ENCODE results near the gene OR52K1. TPM values are rescaled to one million over a fixed set of nuclear protein-coding genes. Genes with fewer than 3 reads are reported as not detected.

OR52K1 gene
- total and polyA plus RNA-seq, 2 experiments from 2014 or later = not detected

GRCh38 chr11:4491878-4492606 lies 9.6 kb downstream of the OR52K1 start:
- H3K4me1 ChIP-seq (ENCODE audit: insufficient read depth) = no peaks in the 10 kb centered on the region
- no peak for TF ChIP-seq EZH2phosphoT487 (IDR thresholded peaks at IDR 0.05; ENCODE audit: insufficient read depth, low read depth)
- no peak for TF ChIP-seq EZH2 (IDR thresholded peaks at IDR 0.05; ENCODE audit: insufficient read depth, poor library complexity, severe bottlenecking)
- no peaks in the 10 kb centered on the region for H4K20me1 ChIP-seq (ENCODE audit: insufficient read depth)
- no peak overlapping the region for H2AFZ ChIP-seq
- no peak overlapping the region for H3K9ac ChIP-seq
- H3K27ac ChIP-seq = no peak overlapping the region
- H3K4me2 ChIP-seq (ENCODE audit: unreplicated experiment) = no peak overlapping the region
- DNase-seq = peak; percentile 27
- H3K36me3 ChIP-seq (ENCODE audit: low read depth) = no peaks in the 10 kb centered on the region
- 66 to 73% methylated on average over 4 of the region's 4 CpGs for WGBS, 2 experiments (ENCODE audit: low coverage in 1 of 2, low lambda C conversion rate in 2 of 2, missing lambda C conversion rate in 2 of 2)
- in situ Hi-C loops (cut with MboI) = loop anchor here (25.0 kb wide), 1 partner anchor 305 kb away; no protein-coding TSS in a partner anchor
- H3K4me3 ChIP-seq = no peak overlapping the region
- H3K9me2 ChIP-seq (ENCODE audit: insufficient read depth) = no peaks in the 10 kb centered on the region
- H3K9me3 ChIP-seq (ENCODE audit: low read depth) = no peaks in the 10 kb centered on the region
- no peaks in the 10 kb centered on the region for H3F3A ChIP-seq (ENCODE audit: insufficient read depth)
- H3K79me2 ChIP-seq (ENCODE audit: insufficient read depth) = no peaks in the 10 kb centered on the region
- peaks cover 23% of the 10 kb centered on the region for H3K27me3 ChIP-seq (replicated peaks; ENCODE audit: insufficient read depth)

GRCh38 chr11:4493480-4493818 lies 11.0 kb downstream of the OR52K1 start:
- H4K20me1 ChIP-seq (ENCODE audit: insufficient read depth) = no peaks in the 10 kb centered on the region
- peaks cover 25% of the 10 kb centered on the region for H3K27me3 ChIP-seq (replicated peaks; ENCODE audit: insufficient read depth)
- no peak overlapping the region for H3K27ac ChIP-seq
- H3K9ac ChIP-seq = no peak overlapping the region
- H3K9me2 ChIP-seq (ENCODE audit: insufficient read depth) = no peaks in the 10 kb centered on the region
- no peaks in the 10 kb centered on the region for H3K9me3 ChIP-seq (ENCODE audit: low read depth)
- no peak overlapping the region for H2AFZ ChIP-seq
- 22% methylated on average over 5 of the region's 5 CpGs for WGBS, 2 experiments (ENCODE audit: low coverage in 1 of 2, low lambda C conversion rate in 2 of 2, missing lambda C conversion rate in 2 of 2)
- H3K4me1 ChIP-seq (ENCODE audit: insufficient read depth) = no peaks in the 10 kb centered on the region
- TF ChIP-seq EZH2phosphoT487 (IDR thresholded peaks at IDR 0.05; ENCODE audit: insufficient read depth, low read depth) (no peak), EZH2 (IDR thresholded peaks at IDR 0.05; ENCODE audit: insufficient read depth, poor library complexity, severe bottlenecking) (no peak)
- no peaks in the 10 kb centered on the region for H3F3A ChIP-seq (ENCODE audit: insufficient read depth)
- H3K79me2 ChIP-seq (ENCODE audit: insufficient read depth) = no peaks in the 10 kb centered on the region
- H3K4me3 ChIP-seq = no peak overlapping the region
- in situ Hi-C loops (cut with MboI) = loop anchor here (25.0 kb wide), 1 partner anchor 306 kb away; no protein-coding TSS in a partner anchor
- no peaks in the 10 kb centered on the region for H3K36me3 ChIP-seq (ENCODE audit: low read depth)
- no peak for DNase-seq
- H3K4me2 ChIP-seq (ENCODE audit: unreplicated experiment) = no peak overlapping the region

- peaks cover 26% of the 10 kb centered on the region for H3K27me3 ChIP-seq (replicated peaks; ENCODE audit: insufficient read depth)
- H3F3A ChIP-seq (ENCODE audit: insufficient read depth) = no peaks in the 10 kb centered on the region
- no peak overlapping the region for H3K4me2 ChIP-seq (ENCODE audit: unreplicated experiment)
- WGBS, 2 experiments (ENCODE audit: low coverage in 1 of 2, low lambda C conversion rate in 2 of 2, missing lambda C conversion rate in 2 of 2) = 47 to 49% methylated on average over 7 of the region's 7 CpGs
- H3K27ac ChIP-seq = no peak overlapping the region
- in situ Hi-C loops (cut with MboI) = loop anchor here (25.0 kb wide), 1 partner anchor 308 kb away; no protein-coding TSS in a partner anchor
- no peaks in the 10 kb centered on the region for H4K20me1 ChIP-seq (ENCODE audit: insufficient read depth)
- no peaks in the 10 kb centered on the region for H3K36me3 ChIP-seq (ENCODE audit: low read depth)
- no peaks in the 10 kb centered on the region for H3K4me1 ChIP-seq (ENCODE audit: insufficient read depth)
- DNase-seq = peak; percentile 7
- no peak overlapping the region for H2AFZ ChIP-seq
- no peaks in the 10 kb centered on the region for H3K9me3 ChIP-seq (ENCODE audit: low read depth)
- no peak overlapping the region for H3K4me3 ChIP-seq
- H3K79me2 ChIP-seq (ENCODE audit: insufficient read depth) = no peaks in the 10 kb centered on the region
- no peak overlapping the region for H3K9ac ChIP-seq
- H3K9me2 ChIP-seq (ENCODE audit: insufficient read depth) = no peaks in the 10 kb centered on the region
- TF ChIP-seq EZH2 (IDR thresholded peaks at IDR 0.05; ENCODE audit: insufficient read depth, poor library complexity, severe bottlenecking) (no peak), EZH2phosphoT487 (IDR thresholded peaks at IDR 0.05; ENCODE audit: insufficient read depth, low read depth) (no peak)
Observed at GRCh38 chr11:4495487-4495886, 13.0 kb downstream of the OR52K1 start.

- H3K36me3 ChIP-seq (ENCODE audit: low read depth) = no peaks in the 10 kb centered on the region
- H3K27ac ChIP-seq = no peak overlapping the region
- no peak overlapping the region for H3K4me3 ChIP-seq
- H3K4me2 ChIP-seq (ENCODE audit: unreplicated experiment) = no peak overlapping the region
- in situ Hi-C loops (cut with MboI) = loop anchor here (25.0 kb wide), 1 partner anchor 309 kb away; no protein-coding TSS in a partner anchor
- H3K27me3 ChIP-seq (replicated peaks; ENCODE audit: insufficient read depth) = peaks cover 29% of the 10 kb centered on the region
- H3K9me2 ChIP-seq (ENCODE audit: insufficient read depth) = no peaks in the 10 kb centered on the region
- H3K9me3 ChIP-seq (ENCODE audit: low read depth) = no peaks in the 10 kb centered on the region
- 24 to 35% methylated on average over 6 of the region's 6 CpGs for WGBS, 2 experiments (ENCODE audit: low coverage in 1 of 2, low lambda C conversion rate in 2 of 2, missing lambda C conversion rate in 2 of 2)
- no peak overlapping the region for H2AFZ ChIP-seq
- no peaks in the 10 kb centered on the region for H3K79me2 ChIP-seq (ENCODE audit: insufficient read depth)
- no peaks in the 10 kb centered on the region for H3F3A ChIP-seq (ENCODE audit: insufficient read depth)
- no peak overlapping the region for H3K9ac ChIP-seq
- no peak for DNase-seq
- no peaks in the 10 kb centered on the region for H4K20me1 ChIP-seq (ENCODE audit: insufficient read depth)
- H3K4me1 ChIP-seq (ENCODE audit: insufficient read depth) = no peaks in the 10 kb centered on the region
- TF ChIP-seq EZH2phosphoT487 (IDR thresholded peaks at IDR 0.05; ENCODE audit: insufficient read depth, low read depth) = no peak
- no peak for TF ChIP-seq EZH2 (IDR thresholded peaks at IDR 0.05; ENCODE audit: insufficient read depth, poor library complexity, severe bottlenecking)
Observed at GRCh38 chr11:4495986-4496385, 13.5 kb downstream of the OR52K1 start.

All from GM23248 (cell line).